ENCODE measurements around the gene LDLRAP1.
A peak's percentile ranks its signal among the peaks of the same experiment; 100 is the strongest.

The LDLRAP1 gene

GRCh38 chr1:25519624-25520023 is 23.8 kb upstream of the LDLRAP1 start:
- Histone ChIP-seq H3K27ac (replicated peaks) (no peak overlapping the region), H3K27me3 (ENCODE audit: insufficient read depth, poor library complexity, severe bottlenecking) (no peaks in the 10 kb centered on the region), H3K4me3 (replicated peaks; ENCODE audit: insufficient read depth, low read length) (no peak overlapping the region)
- TF ChIP-seq SPI1 (IDR thresholded peaks at IDR 0.05; ENCODE audit: borderline replicate concordance, low read depth) = no peak
- no peak for TF ChIP-seq POLR2AphosphoS5 (IDR thresholded peaks at IDR 0.05; ENCODE audit: low read depth)
- no peak for TF ChIP-seq GABPA (IDR thresholded peaks at IDR 0.05; ENCODE audit: low read depth)
- no peak for TF ChIP-seq REST (IDR thresholded peaks at IDR 0.05; ENCODE audit: insufficient replicate concordance, low read depth)
- no peak for TF ChIP-seq CTCF (IDR thresholded peaks at IDR 0.05; ENCODE audit: insufficient read depth, low read length)
- no peak for DNase-seq (ENCODE audit: low read depth in 1 of 2, low spot score in 1 of 2)

- no peak for TF ChIP-seq REST (IDR thresholded peaks at IDR 0.05; ENCODE audit: insufficient replicate concordance, low read depth)
- no peak for TF ChIP-seq GABPA (IDR thresholded peaks at IDR 0.05; ENCODE audit: low read depth)
- peak; percentile 64 for TF ChIP-seq CTCF (IDR thresholded peaks at IDR 0.05; ENCODE audit: insufficient read depth, low read length)
- H3K27ac ChIP-seq (replicated peaks) = no peak overlapping the region
- peak in 1 of 2 experiments; percentile 49 for DNase-seq (ENCODE audit: low read depth in 1 of 2, low spot score in 1 of 2)
Measured at GRCh38 chr1:25520446-25521061, 22.9 kb upstream of the LDLRAP1 start.

GRCh38 chr1:25522031-25522655 is 21.3 kb upstream of the LDLRAP1 start:
- Histone ChIP-seq H3K27me3 (ENCODE audit: insufficient read depth, poor library complexity, severe bottlenecking) (no peaks in the 10 kb centered on the region), H3K27ac (replicated peaks) (no peak overlapping the region), H3K4me3 (replicated peaks; ENCODE audit: insufficient read depth, low read length) (no peak overlapping the region)
- TF ChIP-seq REST (IDR thresholded peaks at IDR 0.05; ENCODE audit: insufficient replicate concordance, low read depth) (no peak), POLR2AphosphoS5 (IDR thresholded peaks at IDR 0.05; ENCODE audit: low read depth) (no peak), SPI1 (IDR thresholded peaks at IDR 0.05; ENCODE audit: borderline replicate concordance, low read depth) (no peak), GABPA (IDR thresholded peaks at IDR 0.05; ENCODE audit: low read depth) (no peak), CTCF (IDR thresholded peaks at IDR 0.05; ENCODE audit: insufficient read depth, low read length) (no peak)
- no peak for DNase-seq (ENCODE audit: low read depth in 1 of 2, low spot score in 1 of 2)

More at GRCh38 chr1:25520446-25521061, 22.9 kb upstream of the LDLRAP1 start:
- Histone ChIP-seq H3K4me3 (replicated peaks; ENCODE audit: insufficient read depth, low read length) (no peak overlapping the region), H3K27me3 (ENCODE audit: insufficient read depth, poor library complexity, severe bottlenecking) (no peaks in the 10 kb centered on the region)

All from HL-60 (cell line).